Muscle of leg (tissue), 11 donors: ENCODE data around the gene PTPRN2. TPM values are rescaled to one million over a fixed set of nuclear protein-coding genes. Genes with fewer than 3 reads are reported as not detected.
"Not testable (repeated sequence)": the region's sequence is repeated elsewhere in the genome, so short reads cannot be mapped to it uniquely, and the experiment has no call there.

Experiments
- DNase-seq: peaks from one replicate; pipeline ENCODE4 v3.0.0; 2013
- H3K27ac ChIP-seq: one replicate; pipeline ENCODE4 v1.5.1; 2013; ENCODE audit warnings: mild to moderate bottlenecking, low read length, control low read depth
- H3K27me3 ChIP-seq: one replicate; pipeline ENCODE4 v1.6.1; 2013; ENCODE audit warnings: low read length; ENCODE audit not compliant: control insufficient read depth, insufficient read depth
- H3K36me3 ChIP-seq: one replicate; pipeline ENCODE4 v1.6.1; 2013; ENCODE audit warnings: low read length; ENCODE audit not compliant: control insufficient read depth, insufficient read depth
- H3K4me1 ChIP-seq: one replicate; pipeline ENCODE4 v1.6.1; 2013; ENCODE audit warnings: low read length; ENCODE audit not compliant: control insufficient read depth, insufficient read depth
- H3K4me3 ChIP-seq: one replicate; pipeline ENCODE4 v1.5.1; 2013; ENCODE audit warnings: low read length, control low read depth
- H3K9me3 ChIP-seq: replicated peaks from 2 replicates; pipeline ENCODE4 v1.6.1; 2013; ENCODE audit warnings: low read depth, low read length; ENCODE audit not compliant: control insufficient read depth
- WGBS: methylation state at CpG from one replicate; pipeline ENCODE4 v1.1.5; 2013; ENCODE audit warnings: missing lambda C conversion rate; ENCODE audit not compliant: insufficient coverage; 5-methylcytosine and 5-hydroxymethylcytosine counted together
- polyA plus RNA-seq, 8 donors: library from polyadenylated mRNA; unstranded; fragments of 120-200 nt; gene quantifications; one replicate each; pipeline versions ENCODE4 v1.2.1 to v1.2.3, GENCODE V29; 2013; ENCODE audit warnings: inconsistent platforms in 1 of 8, low replicate concordance in 1 of 8; ENCODE audit not compliant: insufficient read length in 8 of 8, insufficient read depth in 1 of 8
- total RNA-seq: library from RNA; stranded (reverse); fragments of 120-200 nt; gene quantifications from one replicate; pipeline ENCODE4 v1.2.4, GENCODE V29; 2013

PTPRN2 gene
- total and polyA plus RNA-seq, 9 donors = 1.4 to 2.9 (median 2.3) TPM

GRCh38 chr7:158050441-158050977 is 537.1 kb downstream of the PTPRN2 start:
- Histone ChIP-seq H3K36me3 (no peaks in the 10 kb centered on the region), H3K9me3 (no peaks in the 10 kb centered on the region), H3K27me3 (no peaks in the 10 kb centered on the region), H3K4me3 (no peak overlapping the region), H3K4me1 (peaks cover 3% of the 10 kb centered on the region), H3K27ac (no peak overlapping the region)
- 43% methylated on average over 3 of the region's 10 CpGs for WGBS
- no peak for DNase-seq

- WGBS = 97% methylated on average over 6 of the region's 8 CpGs
- no peak overlapping the region for H3K4me3 ChIP-seq
- no peak overlapping the region for H3K27ac ChIP-seq
- DNase-seq = no peak
- peaks cover 3% of the 10 kb centered on the region for H3K4me1 ChIP-seq
- no peaks in the 10 kb centered on the region for H3K36me3 ChIP-seq
- H3K27me3 ChIP-seq = no peaks in the 10 kb centered on the region
- H3K9me3 ChIP-seq = no peaks in the 10 kb centered on the region
These were observed 538.4 kb downstream of the PTPRN2 start for GRCh38 chr7:158049271-158049670.

GRCh38 chr7:158048569-158048968 is 539.1 kb downstream of the PTPRN2 start:
- no peak for DNase-seq
- Histone ChIP-seq H3K27ac (no peak overlapping the region), H3K9me3 (no peaks in the 10 kb centered on the region), H3K27me3 (no peaks in the 10 kb centered on the region), H3K4me1 (peaks cover 3% of the 10 kb centered on the region), H3K36me3 (no peaks in the 10 kb centered on the region), H3K4me3 (no peak overlapping the region)
- WGBS = 91% methylated on average over 1 of the region's 1 CpG

GRCh38 chr7:158047391-158048059 is 540.1 kb downstream of the PTPRN2 start:
- no peaks in the 10 kb centered on the region for H3K27me3 ChIP-seq
- peaks cover 3% of the 10 kb centered on the region for H3K4me1 ChIP-seq
- no peaks in the 10 kb centered on the region for H3K9me3 ChIP-seq
- H3K27ac ChIP-seq = no peak overlapping the region
- no peaks in the 10 kb centered on the region for H3K36me3 ChIP-seq
- DNase-seq = peak; percentile 20
- no peak overlapping the region for H3K4me3 ChIP-seq
- WGBS = 72% methylated on average over 13 of the region's 14 CpGs

GRCh38 chr7:158046246-158046645 is 541.4 kb downstream of the PTPRN2 start:
- H3K9me3 ChIP-seq, H3K27ac ChIP-seq, H3K4me3 ChIP-seq, DNase-seq, H3K36me3 ChIP-seq, H3K4me1 ChIP-seq, H3K27me3 ChIP-seq: not testable (repeated sequence)
- 70% methylated on average over 12 of the region's 12 CpGs for WGBS

- H3K4me1 ChIP-seq = peaks cover 3% of the 10 kb centered on the region
- no peak overlapping the region for H3K27ac ChIP-seq
- no peak for DNase-seq
- H3K36me3 ChIP-seq = no peaks in the 10 kb centered on the region
- H3K4me3 ChIP-seq = no peak overlapping the region
- H3K9me3 ChIP-seq = peaks cover 3% of the 10 kb centered on the region
- H3K27me3 ChIP-seq = no peaks in the 10 kb centered on the region
- WGBS = 45% methylated on average over 6 of the region's 6 CpGs
These were observed 543.2 kb downstream of the PTPRN2 start for GRCh38 chr7:158044482-158044823.

- Histone ChIP-seq H3K27me3 (no peaks in the 10 kb centered on the region), H3K27ac (no peak overlapping the region), H3K36me3 (no peaks in the 10 kb centered on the region), H3K9me3 (peaks cover 10% of the 10 kb centered on the region), H3K4me3 (no peak overlapping the region), H3K4me1 (peaks cover 3% of the 10 kb centered on the region)
- DNase-seq = no peak
- WGBS = 59% methylated on average over 11 of the region's 17 CpGs
These were observed 543.8 kb downstream of the PTPRN2 start for GRCh38 chr7:158043551-158044481.

- 88% methylated on average over 17 of the region's 20 CpGs for WGBS
- H3K27ac ChIP-seq = no peak overlapping the region
- no peaks in the 10 kb centered on the region for H3K4me1 ChIP-seq
- H3K9me3 ChIP-seq = peaks cover 11% of the 10 kb centered on the region
- H3K4me3 ChIP-seq = no peak overlapping the region
- H3K27me3 ChIP-seq = no peaks in the 10 kb centered on the region
- DNase-seq = no peak
- no peaks in the 10 kb centered on the region for H3K36me3 ChIP-seq
These were observed 545.3 kb downstream of the PTPRN2 start for GRCh38 chr7:158042156-158042880.

GRCh38 chr7:158040199-158040598 is 547.4 kb downstream of the PTPRN2 start:
- no CpG with 5 or more reads among the region's 6 CpGs for WGBS
- DNase-seq = no peak
- no peak overlapping the region for H3K27ac ChIP-seq
- H3K9me3 ChIP-seq = peaks cover 11% of the 10 kb centered on the region
- no peaks in the 10 kb centered on the region for H3K27me3 ChIP-seq
- H3K4me3 ChIP-seq = no peak overlapping the region
- H3K36me3 ChIP-seq = no peaks in the 10 kb centered on the region
- H3K4me1 ChIP-seq = no peaks in the 10 kb centered on the region

GRCh38 chr7:158039270-158039669 is 548.4 kb downstream of the PTPRN2 start:
- Histone ChIP-seq H3K9me3 (peaks cover 11% of the 10 kb centered on the region), H3K4me3 (no peak overlapping the region), H3K27me3 (no peaks in the 10 kb centered on the region), H3K27ac (no peak overlapping the region), H3K36me3 (no peaks in the 10 kb centered on the region), H3K4me1 (no peaks in the 10 kb centered on the region)
- DNase-seq = no peak
